HepG2 (cell line): ENCODE data around the gene NARF. TPM values are rescaled to one million over a fixed set of nuclear protein-coding genes. Genes with fewer than 3 reads are reported as not detected.

Experiments
- ATAC-seq: fragments of 200-7000 bp; cut with Tn5 transposase; 3 replicates; pipeline ENCODE4 v1.9.1; 2020; ENCODE audit warnings: mild to moderate bottlenecking, moderate library complexity
- BruUV-seq: library from RNA; stranded (reverse); fragments of 400-500 nt; replicated peaks from 2 replicates; lab custom pipeline; 2021; lab: Mats Ljungman, UMichigan
- CTCF ChIA-PET: fragments of 300-600 bp; formaldehyde crosslinking; extraction: SDS; loops from one replicate; lab custom pipeline; 2021; ENCODE audit warnings: low total read pairs, inconsistent platforms, low intra/inter-chr PET ratio; lab: Yijun Ruan, JAX
- POLR2A ChIA-PET: fragments of 350-600 bp; sonication (Branson Sonifier 250); formaldehyde crosslinking; loops from one replicate; lab custom pipeline; 2020; ENCODE audit warnings: antibody characterized with exemption, inconsistent platforms; lab: Yijun Ruan, JAX
- DNase-seq: peaks from one replicate; pipeline ENCODE4 v3.0.0-alpha.2; 2015; ENCODE audit warnings: low spot score
- FAIRE-seq: peaks from 3 replicates; lab custom pipeline; 2011; peaks lifted over from hg19 to GRCh38; lab: Jason Lieb, UNC
- H2AFZ ChIP-seq: one replicate; pipeline ENCODE4 v1.6.1; 2011; ENCODE audit warnings: low read length, inconsistent platforms
- H3K27ac ChIP-seq: fragments of 300-600 bp; 3 replicates; pipeline ENCODE4 v1.8.0; 2011; ENCODE audit warnings: mixed run types, mild to moderate bottlenecking, mixed read lengths, low read length, inconsistent platforms; ENCODE audit not compliant: insufficient read depth; ENCODE audit errors: extremely low read length
- H3K27me3 ChIP-seq, 2 experiments: fragments of 200-600 bp in 1 of 2; 2 replicates in 1 of 2; 3 replicates in 1 of 2; pipeline versions ENCODE4 v1.6.0 to v1.8.0; 2011; ENCODE audit warnings: low read length in 2 of 2, mild to moderate bottlenecking in 2 of 2, moderate library complexity in 2 of 2, inconsistent platforms in 1 of 2; ENCODE audit not compliant: insufficient read depth in 2 of 2, control insufficient read depth in 1 of 2
- H3K36me3 ChIP-seq, 2 experiments: fragments of 200-600 bp in 1 of 2; replicated peaks in 1 of 2; 2 replicates in 1 of 2; 3 replicates in 1 of 2; pipeline versions ENCODE4 v1.5.1 to v1.8.0; 2011; ENCODE audit warnings: low read length in 2 of 2, inconsistent platforms in 1 of 2; ENCODE audit not compliant: insufficient read depth in 2 of 2, control insufficient read depth in 1 of 2
- H3K4me1 ChIP-seq: 2 replicates; pipeline ENCODE4 v1.5.1; 2012; ENCODE audit warnings: low read length, inconsistent platforms; ENCODE audit not compliant: insufficient read depth
- H3K4me2 ChIP-seq: 2 replicates; pipeline ENCODE4 v1.6.0; 2011; ENCODE audit warnings: low read depth, low read length, inconsistent platforms
- H3K4me3 ChIP-seq, 3 experiments: fragments of 200-600 bp in 1 of 3; sonication (generic), shearing (Covaris generic) in 1 of 3; replicated peaks in 1 of 3; 2 replicates each; pipeline ENCODE4 v1.5.1; 2011 to 2016; ENCODE audit warnings: low read length in 3 of 3, inconsistent platforms in 2 of 3, low read depth in 2 of 3, mild to moderate bottlenecking in 2 of 3, control low read depth in 1 of 3, mixed read lengths in 1 of 3; ENCODE audit not compliant: insufficient read depth in 1 of 3
- H3K79me2 ChIP-seq: one replicate; pipeline ENCODE4 v1.6.1; 2011; ENCODE audit warnings: low read length, inconsistent platforms; ENCODE audit not compliant: insufficient read depth
- H3K9ac ChIP-seq: 2 replicates; pipeline ENCODE4 v1.6.0; 2011; ENCODE audit warnings: mild to moderate bottlenecking, low read depth, low read length, inconsistent platforms; ENCODE audit not compliant: insufficient read depth
- H3K9me3 ChIP-seq: 2 replicates; pipeline ENCODE4 v1.5.1; 2012; ENCODE audit warnings: mild to moderate bottlenecking, low read length
- H4K20me1 ChIP-seq: 2 replicates; pipeline ENCODE4 v1.6.0; 2011; ENCODE audit warnings: inconsistent platforms, mild to moderate bottlenecking, low read length, moderate library complexity; ENCODE audit not compliant: insufficient read depth
- BRCA1 ChIP-seq: sonication (generic); formaldehyde crosslinking; IDR thresholded peaks from 2 replicates; pipeline ENCODE4 v1.4.0; 2020; ENCODE audit warnings: missing genetic modification reagents
- CEBPZ ChIP-seq: IDR thresholded peaks from 2 replicates; pipeline ENCODE4 v1.6.1; 2012; ENCODE audit warnings: low read length, improper control_type of control experiment
- EP300 ChIP-seq, 3 experiments: sonication (generic) in 1 of 3; formaldehyde crosslinking in 1 of 3; IDR thresholded peaks; 2 replicates each; pipeline versions ENCODE4 v1.5.1 to v1.6.1; 2011 to 2020; ENCODE audit warnings: low read depth in 2 of 3, low read length in 2 of 3, borderline replicate concordance in 1 of 3, improper control_type of control experiment in 1 of 3, mild to moderate bottlenecking in 1 of 3, missing genetic modification reagents in 1 of 3, moderate library complexity in 1 of 3
- EZH2 ChIP-seq: conservative IDR thresholded peaks from 2 replicates; pipeline ENCODE4 v1.6.1; 2012; ENCODE audit warnings: mild to moderate bottlenecking, low read depth, low read length, moderate library complexity
- GLI4 ChIP-seq: sonication (generic); formaldehyde crosslinking; IDR thresholded peaks from 2 replicates; pipeline ENCODE4 v1.5.1; 2020; ENCODE audit warnings: missing genetic modification reagents, mild to moderate bottlenecking, moderate library complexity, borderline replicate concordance
- GMEB2 ChIP-seq: IDR thresholded peaks from 2 replicates; pipeline ENCODE4 v1.6.1; 2016; ENCODE audit warnings: missing biosample characterization, missing genetic modification reagents, low read depth
- HNF1B ChIP-seq: sonication (generic); formaldehyde crosslinking; IDR thresholded peaks from 2 replicates; pipeline ENCODE4 v1.5.1; 2020; ENCODE audit warnings: mild to moderate bottlenecking, moderate library complexity, missing genetic modification reagents
- KDM3A ChIP-seq: IDR thresholded peaks from 2 replicates; pipeline ENCODE4 v1.6.1; 2018; ENCODE audit warnings: low read depth, missing compliant biosample characterization
- MXD4 ChIP-seq: IDR thresholded peaks from 2 replicates; pipeline ENCODE4 v1.6.1; 2016; ENCODE audit warnings: mild to moderate bottlenecking, missing biosample characterization, missing genetic modification reagents
- THAP9 ChIP-seq: sonication (generic); formaldehyde crosslinking; IDR thresholded peaks from 2 replicates; pipeline ENCODE4; 2020; ENCODE audit warnings: missing genetic modification reagents, mild to moderate bottlenecking, borderline replicate concordance
- ZMYM4 ChIP-seq: sonication (generic); formaldehyde crosslinking; IDR thresholded peaks from 2 replicates; pipeline ENCODE4 v1.8.1; 2023; ENCODE audit warnings: mild to moderate bottlenecking, missing genetic modification reagents
- ZSCAN25 ChIP-seq: sonication (generic); formaldehyde crosslinking; IDR thresholded peaks from 2 replicates; pipeline ENCODE4 v1.8.0; 2022; ENCODE audit warnings: mild to moderate bottlenecking, missing genetic modification reagents
- WGBS: methylation state at CpG from one replicate; pipeline ENCODE4 v1.1.6; 2017; ENCODE audit warnings: low lambda C conversion rate; 5-methylcytosine and 5-hydroxymethylcytosine counted together
- in situ Hi-C: cut with HindIII; loops from 2 replicates; pipeline ENCODE4 v1.10.0; 2017; ENCODE audit warnings: low pct_unique_long_range_greater_than_20kb; ENCODE audit not compliant: extremely low pct_ligation_motif_present
- intact Hi-C: fragments of 100-400 bp; cut with micrococcal nuclease; formaldehyde crosslinking; loops from one replicate; pipeline ENCODE4 v1.10.0; 2022; ENCODE audit not compliant: unreplicated experiment
- polyA plus RNA-seq, 8 experiments: library from polyadenylated mRNA; depleted of rRNA in 3 of 8; stranded (reverse) in 7 of 8; unstranded in 1 of 8; fragments of >200 nt; fragmentation: Illumina TruSeq in 4 of 8; extraction: Trizol in 4 of 8; gene quantifications; 2 replicates each; pipeline versions ENCODE4 v1.2.1 to v1.2.3, GENCODE V29; 2011 to 2016; ENCODE audit warnings: low read depth in 4 of 8, missing spikeins in 1 of 8, mixed read lengths in 1 of 8; ENCODE audit not compliant: insufficient read depth in 1 of 8
- total RNA-seq, 5 experiments: library from RNA; depleted of rRNA; stranded (reverse); fragments of >200 nt; fragmentation: Illumina TruSeq; extraction: Trizol; gene quantifications; 2 replicates each; pipeline ENCODE4 v1.2.3, GENCODE V29; 2016; ENCODE audit warnings: low read depth in 1 of 5
- TF ChIP-seq, protein P1 (sequence below): sonication (generic); formaldehyde crosslinking; conservative IDR thresholded peaks from 2 replicates; pipeline ENCODE4 v1.4.0; 2020; ENCODE audit warnings: missing genetic modification reagents

NARF gene
- total and polyA plus RNA-seq, 2 of the 13 experiments (the other 11 are each of a cell fraction or from before 2014, with no cell fraction given), result 61.1 to 144 TPM

DNA sequence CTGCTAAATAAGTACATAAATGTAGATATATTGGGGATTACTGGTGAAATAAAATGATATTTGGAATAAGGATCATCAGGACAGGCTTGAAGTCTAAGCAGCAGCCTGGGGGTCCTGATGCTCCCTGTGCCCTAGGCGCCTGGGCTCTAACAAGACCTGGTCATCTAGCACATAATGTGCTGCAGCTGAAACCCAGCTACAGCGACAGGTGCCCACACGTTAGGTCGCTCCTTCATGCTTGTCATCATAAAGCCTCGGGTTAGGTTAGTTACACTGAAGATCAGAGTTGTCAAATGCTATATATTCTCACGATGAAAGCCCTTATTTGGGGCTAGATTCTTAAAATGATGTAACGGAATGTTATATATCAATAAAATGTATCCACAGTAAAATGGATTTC is 11.5 kb downstream of the NARF start:
- in situ Hi-C loops (no loop called here), intact Hi-C loops (no loop called here)
- FAIRE-seq (no peak), ATAC-seq (no peak), DNase-seq (no peak)
- CTCF ChIA-PET, result no interaction called here
- peaks cover 22 to 65% of the 10 kb centered on the region in 2 experiments for H3K36me3 ChIP-seq
- BruUV-seq, result no TSS peak
- no peak overlapping the region for H2AFZ ChIP-seq
- no peaks in the 10 kb centered on the region for H3K4me1 ChIP-seq
- H3K27ac ChIP-seq, result no peak overlapping the region
- no peaks in the 10 kb centered on the region for H4K20me1 ChIP-seq
- no peaks in the 10 kb centered on the region for H3K27me3 ChIP-seq
- no peaks in the 10 kb centered on the region for H3K79me2 ChIP-seq
- H3K4me3 ChIP-seq, result no peak overlapping the region
- H3K9me3 ChIP-seq, result no peaks in the 10 kb centered on the region
- POLR2A ChIA-PET, result no interaction called here
- 96% methylated on average over 7 of the region's 7 CpGs for WGBS
- H3K9ac ChIP-seq, result no peak overlapping the region
- no peak overlapping the region for H3K4me2 ChIP-seq
- TF ChIP-seq, protein P1, sequence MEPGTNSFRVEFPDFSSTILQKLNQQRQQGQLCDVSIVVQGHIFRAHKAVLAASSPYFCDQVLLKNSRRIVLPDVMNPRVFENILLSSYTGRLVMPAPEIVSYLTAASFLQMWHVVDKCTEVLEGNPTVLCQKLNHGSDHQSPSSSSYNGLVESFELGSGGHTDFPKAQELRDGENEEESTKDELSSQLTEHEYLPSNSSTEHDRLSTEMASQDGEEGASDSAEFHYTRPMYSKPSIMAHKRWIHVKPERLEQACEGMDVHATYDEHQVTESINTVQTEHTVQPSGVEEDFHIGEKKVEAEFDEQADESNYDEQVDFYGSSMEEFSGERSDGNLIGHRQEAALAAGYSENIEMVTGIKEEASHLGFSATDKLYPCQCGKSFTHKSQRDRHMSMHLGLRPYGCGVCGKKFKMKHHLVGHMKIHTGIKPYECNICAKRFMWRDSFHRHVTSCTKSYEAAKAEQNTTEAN, result no peak
- TF ChIP-seq GMEB2 (CRISPR knock-in tag) (no peak), EP300 (IDR thresholded peaks at IDR 0.05; ENCODE audit: low read depth in 2 of 2, low read length in 2 of 2) (no peak), EP300 (CRISPR knock-in tag; IDR thresholded peaks at IDR 0.05; ENCODE audit: borderline replicate concordance) (no peak), ZMYM4 (CRISPR knock-in tag) (no peak), GLI4 (CRISPR knock-in tag) (no peak), THAP9 (CRISPR knock-in tag) (no peak), MXD4 (CRISPR knock-in tag) (no peak), BRCA1 (CRISPR knock-in tag) (no peak), EZH2 (no peak), KDM3A (CRISPR knock-in tag) (no peak), HNF1B (CRISPR knock-in tag) (no peak), ZSCAN25 (no peak), CEBPZ (no peak)
